Measurements from ENCODE around the gene MYCBP. TPM values are rescaled to one million over a fixed set of nuclear protein-coding genes. Genes with fewer than 3 reads are reported as not detected.
"Not testable (repeated sequence)": the region's sequence is repeated elsewhere in the genome, so short reads cannot be mapped to it uniquely, and the experiment has no call there.

Gene MYCBP
- total RNA-seq, 1 experiment from 2014 or later = 17.4 TPM

DNA sequence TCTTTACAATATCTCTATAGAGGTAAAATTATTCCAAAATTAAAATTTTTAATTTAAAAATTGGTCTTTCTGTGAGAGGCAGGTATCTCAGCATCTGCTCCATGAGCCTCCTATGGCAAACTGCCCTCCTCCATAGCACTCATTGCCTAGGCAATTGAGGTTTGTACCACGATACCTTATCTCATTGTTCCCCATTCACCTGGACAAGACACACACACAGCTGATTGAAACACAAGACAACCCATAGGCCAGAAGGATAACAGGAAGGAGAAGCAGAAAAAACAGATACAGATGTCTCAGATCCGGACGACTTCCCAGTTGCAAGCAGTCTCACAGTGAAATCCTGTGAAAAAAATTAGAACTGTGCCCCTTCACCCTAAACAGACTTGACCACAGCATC lies 44.2 kb upstream of the MYCBP start:
- Histone ChIP-seq H3K4me3 (ENCODE audit: low read depth in 2 of 2, low read length in 2 of 2) (no peak overlapping the region), H3K4me1 (ENCODE audit: control insufficient read depth, insufficient read depth, low read length) (no peaks in the 10 kb centered on the region), H3K27ac (ENCODE audit: low read length) (no peak overlapping the region), H3K27me3 (ENCODE audit: control insufficient read depth, insufficient read depth, low read length) (no peaks in the 10 kb centered on the region), H3K9me3 (ENCODE audit: control insufficient read depth, insufficient read depth, low read depth, low read length) (no peaks in the 10 kb centered on the region), H3K36me3 (ENCODE audit: control insufficient read depth, insufficient read depth, low read length) (no peaks in the 10 kb centered on the region)
- CTCF ChIA-PET = no interaction called here
- DNase-seq (ENCODE audit: low read depth, low spot score) = no peak
- intact Hi-C loops (cut with micrococcal nuclease; ENCODE audit: unreplicated experiment) (no loop called here), in situ Hi-C loops (cut with HindIII; ENCODE audit: low pct_unique_long_range_greater_than_20kb, low sequenced_read_pairs) (no loop called here)
- no TSS peak for BruUV-seq (replicated peaks)
- no peak for TF ChIP-seq POLR2AphosphoS5 (IDR thresholded peaks at IDR 0.05; ENCODE audit: low read depth, low read length)
- TF ChIP-seq, protein P1, sequence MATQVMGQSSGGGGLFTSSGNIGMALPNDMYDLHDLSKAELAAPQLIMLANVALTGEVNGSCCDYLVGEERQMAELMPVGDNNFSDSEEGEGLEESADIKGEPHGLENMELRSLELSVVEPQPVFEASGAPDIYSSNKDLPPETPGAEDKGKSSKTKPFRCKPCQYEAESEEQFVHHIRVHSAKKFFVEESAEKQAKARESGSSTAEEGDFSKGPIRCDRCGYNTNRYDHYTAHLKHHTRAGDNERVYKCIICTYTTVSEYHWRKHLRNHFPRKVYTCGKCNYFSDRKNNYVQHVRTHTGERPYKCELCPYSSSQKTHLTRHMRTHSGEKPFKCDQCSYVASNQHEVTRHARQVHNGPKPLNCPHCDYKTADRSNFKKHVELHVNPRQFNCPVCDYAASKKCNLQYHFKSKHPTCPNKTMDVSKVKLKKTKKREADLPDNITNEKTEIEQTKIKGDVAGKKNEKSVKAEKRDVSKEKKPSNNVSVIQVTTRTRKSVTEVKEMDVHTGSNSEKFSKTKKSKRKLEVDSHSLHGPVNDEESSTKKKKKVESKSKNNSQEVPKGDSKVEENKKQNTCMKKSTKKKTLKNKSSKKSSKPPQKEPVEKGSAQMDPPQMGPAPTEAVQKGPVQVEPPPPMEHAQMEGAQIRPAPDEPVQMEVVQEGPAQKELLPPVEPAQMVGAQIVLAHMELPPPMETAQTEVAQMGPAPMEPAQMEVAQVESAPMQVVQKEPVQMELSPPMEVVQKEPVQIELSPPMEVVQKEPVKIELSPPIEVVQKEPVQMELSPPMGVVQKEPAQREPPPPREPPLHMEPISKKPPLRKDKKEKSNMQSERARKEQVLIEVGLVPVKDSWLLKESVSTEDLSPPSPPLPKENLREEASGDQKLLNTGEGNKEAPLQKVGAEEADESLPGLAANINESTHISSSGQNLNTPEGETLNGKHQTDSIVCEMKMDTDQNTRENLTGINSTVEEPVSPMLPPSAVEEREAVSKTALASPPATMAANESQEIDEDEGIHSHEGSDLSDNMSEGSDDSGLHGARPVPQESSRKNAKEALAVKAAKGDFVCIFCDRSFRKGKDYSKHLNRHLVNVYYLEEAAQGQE (IDR thresholded peaks at IDR 0.05; ENCODE audit: insufficient read depth in 1 of 2, low read depth in 2 of 2, low read length in 1 of 2) = no peak
- no peak for TF ChIP-seq SIN3A (IDR thresholded peaks at IDR 0.05; ENCODE audit: borderline replicate concordance, insufficient read depth, low read depth, low read length)
- TF ChIP-seq, protein P2, sequence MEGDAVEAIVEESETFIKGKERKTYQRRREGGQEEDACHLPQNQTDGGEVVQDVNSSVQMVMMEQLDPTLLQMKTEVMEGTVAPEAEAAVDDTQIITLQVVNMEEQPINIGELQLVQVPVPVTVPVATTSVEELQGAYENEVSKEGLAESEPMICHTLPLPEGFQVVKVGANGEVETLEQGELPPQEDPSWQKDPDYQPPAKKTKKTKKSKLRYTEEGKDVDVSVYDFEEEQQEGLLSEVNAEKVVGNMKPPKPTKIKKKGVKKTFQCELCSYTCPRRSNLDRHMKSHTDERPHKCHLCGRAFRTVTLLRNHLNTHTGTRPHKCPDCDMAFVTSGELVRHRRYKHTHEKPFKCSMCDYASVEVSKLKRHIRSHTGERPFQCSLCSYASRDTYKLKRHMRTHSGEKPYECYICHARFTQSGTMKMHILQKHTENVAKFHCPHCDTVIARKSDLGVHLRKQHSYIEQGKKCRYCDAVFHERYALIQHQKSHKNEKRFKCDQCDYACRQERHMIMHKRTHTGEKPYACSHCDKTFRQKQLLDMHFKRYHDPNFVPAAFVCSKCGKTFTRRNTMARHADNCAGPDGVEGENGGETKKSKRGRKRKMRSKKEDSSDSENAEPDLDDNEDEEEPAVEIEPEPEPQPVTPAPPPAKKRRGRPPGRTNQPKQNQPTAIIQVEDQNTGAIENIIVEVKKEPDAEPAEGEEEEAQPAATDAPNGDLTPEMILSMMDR (IDR thresholded peaks at IDR 0.05) = no peak
- no peak for TF ChIP-seq TCF7L2 (IDR thresholded peaks at IDR 0.05; ENCODE audit: low read depth, low read length)
- POLR2A ChIA-PET = no interaction called here
- ATAC-seq = no peak

DNA sequence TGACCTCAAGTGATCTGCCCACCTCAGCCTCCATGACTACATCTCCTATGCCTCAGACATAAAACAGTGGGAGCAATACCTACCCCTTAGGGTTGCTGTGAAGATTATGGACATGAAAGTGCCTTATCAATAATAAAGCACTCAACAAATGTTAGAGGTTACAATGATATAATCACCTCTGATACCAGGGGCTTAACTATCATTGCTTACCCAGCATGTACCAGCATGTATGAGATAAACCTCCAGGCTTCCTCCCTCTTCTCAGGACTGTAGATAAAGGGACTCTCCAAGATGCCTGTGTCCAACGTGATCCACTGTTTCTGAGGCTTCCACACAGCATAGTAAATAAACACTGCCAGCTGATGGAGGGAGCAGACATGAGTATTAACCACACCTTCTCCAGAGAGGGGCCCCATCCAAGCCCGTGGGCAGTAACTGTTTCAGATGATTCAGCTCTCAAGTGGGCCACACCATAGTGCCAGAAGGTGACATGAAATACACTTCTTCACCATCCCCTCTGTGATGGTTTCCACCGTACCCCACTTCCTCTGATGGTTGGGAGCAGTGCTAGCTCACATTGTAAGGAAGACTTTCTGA lies 42.3 kb upstream of the MYCBP start:
- no TSS peak for BruUV-seq (replicated peaks)
- H3K9me3 ChIP-seq (ENCODE audit: control insufficient read depth, insufficient read depth, low read depth, low read length) = no peaks in the 10 kb centered on the region
- DNase-seq (ENCODE audit: low read depth, low spot score) = no peak
- intact Hi-C loops (cut with micrococcal nuclease; ENCODE audit: unreplicated experiment) (no loop called here), in situ Hi-C loops (cut with HindIII; ENCODE audit: low pct_unique_long_range_greater_than_20kb, low sequenced_read_pairs) (no loop called here)
- H3K27me3 ChIP-seq (ENCODE audit: control insufficient read depth, insufficient read depth, low read length) = no peaks in the 10 kb centered on the region
- H3K4me1 ChIP-seq (ENCODE audit: control insufficient read depth, insufficient read depth, low read length) = no peaks in the 10 kb centered on the region
- H3K36me3 ChIP-seq (ENCODE audit: control insufficient read depth, insufficient read depth, low read length) = no peaks in the 10 kb centered on the region
- no peak overlapping the region for H3K4me3 ChIP-seq (ENCODE audit: low read depth in 2 of 2, low read length in 2 of 2)
- ATAC-seq = no peak
- no peak for TF ChIP-seq TCF7L2 (IDR thresholded peaks at IDR 0.05; ENCODE audit: low read depth, low read length)
- TF ChIP-seq SIN3A (IDR thresholded peaks at IDR 0.05; ENCODE audit: borderline replicate concordance, insufficient read depth, low read depth, low read length) = no peak
- TF ChIP-seq, protein P2 (IDR thresholded peaks at IDR 0.05) = no peak
- TF ChIP-seq, protein P1 (IDR thresholded peaks at IDR 0.05; ENCODE audit: insufficient read depth in 1 of 2, low read depth in 2 of 2, low read length in 1 of 2) = no peak
- no peak for TF ChIP-seq POLR2AphosphoS5 (IDR thresholded peaks at IDR 0.05; ENCODE audit: low read depth, low read length)
- no peak overlapping the region for H3K27ac ChIP-seq (ENCODE audit: low read length)
- ChIA-PET CTCF (no interaction called here), POLR2A (no interaction called here)

DNA sequence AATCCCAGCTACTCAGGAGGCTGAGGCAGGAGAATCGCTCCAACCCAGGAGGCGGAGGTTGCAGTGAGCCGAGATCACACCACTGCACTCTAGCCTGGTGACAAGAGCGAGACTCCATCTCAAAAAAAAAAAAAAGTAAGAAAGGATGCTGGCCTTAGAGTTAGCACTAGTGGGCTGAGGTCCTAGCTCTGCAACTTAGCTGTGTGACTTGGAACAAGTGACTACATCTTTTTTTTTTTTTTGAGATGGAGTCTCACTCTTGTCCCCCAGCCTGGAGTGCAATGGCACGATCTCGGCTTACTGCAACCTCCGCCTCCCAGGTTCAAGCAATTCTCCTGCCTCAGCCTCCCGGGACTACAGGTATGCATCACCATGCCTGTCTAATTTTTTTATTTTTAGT lies 41.8 kb upstream of the MYCBP start:
- H3K4me3 ChIP-seq (ENCODE audit: low read depth in 2 of 2, low read length in 2 of 2); CTCF ChIA-PET; H3K9me3 ChIP-seq (ENCODE audit: control insufficient read depth, insufficient read depth, low read depth, low read length); DNase-seq (ENCODE audit: low read depth, low spot score); H3K36me3 ChIP-seq (ENCODE audit: control insufficient read depth, insufficient read depth, low read length); H3K4me1 ChIP-seq (ENCODE audit: control insufficient read depth, insufficient read depth, low read length); ATAC-seq; H3K27ac ChIP-seq (ENCODE audit: low read length); POLR2A ChIA-PET; intact Hi-C loops (cut with micrococcal nuclease; ENCODE audit: unreplicated experiment); BruUV-seq (replicated peaks); in situ Hi-C loops (cut with HindIII; ENCODE audit: low pct_unique_long_range_greater_than_20kb, low sequenced_read_pairs); H3K27me3 ChIP-seq (ENCODE audit: control insufficient read depth, insufficient read depth, low read length): not testable (repeated sequence)
